Effector CD8-positive, alpha-beta T cell (primary cell): ENCODE results near the gene DACT2.
"Not testable (repeated sequence)": the region's sequence is repeated elsewhere in the genome, so short reads cannot be mapped to it uniquely, and the experiment has no call there.

Experiments
- DNase-seq: peaks from one replicate; lab custom pipeline; 2025; lab: John Stamatoyannopoulos, UW

DACT2 gene

DNA sequence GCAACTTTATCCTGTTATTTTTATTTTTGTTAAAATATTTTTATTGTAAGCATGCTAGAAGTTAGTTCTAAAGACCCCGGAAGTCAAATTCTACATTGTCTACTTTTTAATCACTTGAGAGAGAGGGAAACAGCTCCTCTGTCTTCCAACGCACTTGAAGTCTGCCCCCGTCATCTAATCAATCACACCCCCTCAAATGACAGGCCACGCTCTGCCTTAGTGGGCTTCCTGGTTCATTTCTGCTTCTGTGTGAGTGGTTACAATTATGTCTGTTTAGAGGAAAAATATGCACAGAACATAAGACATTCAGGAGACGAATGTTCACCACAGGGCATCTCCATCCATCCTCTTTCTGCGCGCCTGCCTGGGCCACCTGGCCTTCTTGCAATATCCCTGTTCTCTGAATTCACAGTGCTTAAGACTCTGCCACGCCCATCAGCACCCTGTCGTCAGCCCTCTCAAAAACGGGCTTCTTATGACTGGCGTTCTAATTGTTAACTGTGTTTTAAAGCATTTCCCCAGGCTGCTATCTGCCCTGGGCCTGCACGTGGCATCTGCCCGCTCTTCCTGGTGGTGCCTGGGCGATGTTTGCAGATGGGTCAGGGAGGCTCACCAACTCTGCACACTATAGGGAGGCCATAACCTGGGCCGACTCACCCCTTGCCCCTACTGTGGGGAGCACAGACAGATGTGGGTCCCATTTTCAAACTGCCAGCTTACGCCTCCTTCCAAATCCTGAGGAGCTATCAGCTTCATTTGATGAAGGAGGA is 15.4 kb downstream of the DACT2 start:
- DNase-seq: no peak

DNA sequence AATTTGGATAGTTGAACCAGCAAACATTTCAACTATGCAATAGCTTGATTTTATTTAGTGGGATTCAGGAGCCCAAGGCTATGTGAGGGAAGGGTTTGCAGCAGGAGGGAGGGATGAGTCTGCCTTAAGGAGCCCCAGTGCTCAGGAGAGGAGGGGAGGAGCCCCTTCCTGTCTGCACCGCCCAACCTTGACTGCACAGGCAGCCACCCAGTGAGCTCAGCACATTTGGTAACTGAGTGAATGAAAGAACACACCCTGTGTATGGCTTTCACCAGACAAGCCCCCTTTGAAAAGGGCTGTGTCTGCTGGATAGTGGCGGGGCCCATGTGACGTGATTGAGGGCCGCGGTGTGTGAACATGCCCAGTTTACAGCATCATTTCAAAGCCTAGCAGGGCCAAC is 17.0 kb downstream of the DACT2 start:
- DNase-seq: no peak

DNA sequence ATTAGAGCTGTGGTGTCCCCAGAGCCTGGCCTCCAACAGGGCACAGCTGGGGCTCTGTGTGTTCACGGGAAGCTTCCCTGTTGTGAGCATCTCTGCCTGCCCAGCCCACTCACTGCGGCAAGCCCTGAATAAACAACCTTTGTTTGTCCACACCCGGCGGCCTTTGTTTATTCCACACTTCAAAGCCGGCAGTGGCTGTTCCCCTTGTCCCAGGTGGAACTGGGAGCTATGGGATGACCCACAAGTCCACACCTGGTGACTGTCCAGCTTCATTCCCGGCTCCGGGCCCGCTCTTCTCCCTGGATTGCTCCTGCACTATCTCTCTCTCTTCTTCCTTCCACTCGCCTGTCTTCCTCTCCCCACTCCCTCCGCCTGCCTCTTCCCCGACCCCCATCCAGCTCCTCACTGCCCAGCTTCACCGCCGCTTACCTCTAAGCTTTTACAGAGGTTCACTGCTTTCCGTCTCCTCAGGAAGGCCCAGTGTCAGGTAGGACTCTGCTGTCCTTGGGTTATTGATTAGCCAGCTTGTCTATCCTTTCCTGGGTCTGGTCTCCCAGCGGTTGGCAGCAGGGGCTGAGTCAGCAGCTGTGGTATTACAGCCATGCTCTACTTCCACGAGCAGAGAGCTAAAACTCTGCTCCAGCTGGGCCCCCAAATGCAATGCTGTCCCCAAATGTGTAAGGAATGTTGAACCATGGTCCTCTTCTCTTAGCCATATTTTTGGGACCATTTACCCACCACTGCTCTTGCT is 17.8 kb downstream of the DACT2 start:
- DNase-seq: no peak

DNA sequence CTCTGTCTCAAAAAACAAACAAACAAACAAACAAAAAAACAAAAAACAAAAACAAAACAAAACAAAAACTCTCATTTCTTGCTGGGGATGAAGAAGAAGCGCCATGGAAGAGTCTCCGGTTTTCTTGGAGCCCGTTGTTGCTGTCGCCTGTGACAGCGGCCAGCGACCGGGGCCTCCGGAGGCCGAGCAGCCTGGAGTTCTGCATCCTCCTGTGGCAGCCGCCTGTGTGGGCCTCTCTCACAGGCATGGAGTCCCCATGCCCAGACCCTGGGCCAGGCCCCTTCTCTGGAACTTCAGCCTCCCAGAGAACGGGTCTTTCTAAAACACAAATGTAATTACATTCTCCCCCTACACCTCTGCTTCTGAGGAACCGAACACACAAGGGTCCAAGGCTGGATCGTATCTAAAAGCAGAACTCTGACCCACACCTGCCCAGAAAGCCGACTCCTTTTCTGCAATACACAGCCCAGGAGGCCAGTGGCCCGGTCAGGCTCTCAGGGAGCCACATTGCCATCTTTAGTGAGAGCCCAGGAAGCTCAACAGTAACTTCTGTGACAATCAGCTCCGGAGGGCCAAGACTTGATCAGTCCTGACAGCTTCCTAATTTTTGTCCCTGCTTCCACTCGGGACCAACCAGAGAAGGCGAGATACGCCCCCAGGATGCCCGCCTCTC is 18.5 kb downstream of the DACT2 start:
- no peak for DNase-seq

DNA sequence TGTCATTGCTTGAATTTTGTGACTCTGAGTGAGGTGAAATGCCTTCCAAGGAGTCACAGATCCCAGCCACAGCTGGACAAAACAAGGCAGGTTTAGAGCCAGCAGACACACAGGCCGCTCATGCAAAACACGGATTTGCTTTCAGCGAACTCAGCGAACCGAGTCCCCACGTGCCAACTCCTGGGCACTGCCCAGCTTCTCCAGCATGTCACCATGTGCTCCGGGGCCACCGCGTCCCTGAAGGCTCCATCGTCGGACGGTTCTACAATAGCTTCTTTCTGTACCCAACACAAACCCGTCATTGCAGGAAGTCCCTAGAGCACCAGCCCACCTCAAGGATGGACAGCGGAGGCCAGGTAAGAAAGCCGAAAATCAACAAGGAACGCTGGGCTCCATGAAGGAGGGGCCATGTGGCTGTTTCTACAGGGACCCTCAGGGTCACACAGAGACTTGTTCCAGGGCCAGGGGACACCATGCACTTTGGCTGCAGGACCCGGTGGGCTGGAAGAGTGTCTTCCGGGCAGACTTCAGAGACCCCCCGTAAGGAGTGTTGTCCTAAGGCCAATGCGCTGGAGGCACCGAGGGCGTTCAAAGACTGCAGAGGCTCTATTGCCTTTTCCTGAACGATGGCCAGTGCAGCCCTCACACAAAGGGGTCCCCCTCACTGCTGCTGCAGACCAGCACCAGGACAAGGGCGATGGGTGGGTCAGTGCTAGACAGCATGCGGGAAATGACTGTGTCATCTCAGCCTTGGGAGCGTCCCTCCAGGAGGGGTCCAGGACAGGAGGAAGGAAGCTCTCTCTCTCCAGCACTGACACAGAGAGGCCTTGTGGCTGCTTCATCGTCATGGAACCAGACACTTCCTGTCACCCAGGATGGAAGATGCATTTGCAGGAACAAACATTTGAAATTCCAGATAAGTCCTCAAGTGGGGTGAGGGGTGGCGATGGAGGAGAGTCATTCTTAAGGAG is 19.8 kb downstream of the DACT2 start:
- DNase-seq: no peak

DNA sequence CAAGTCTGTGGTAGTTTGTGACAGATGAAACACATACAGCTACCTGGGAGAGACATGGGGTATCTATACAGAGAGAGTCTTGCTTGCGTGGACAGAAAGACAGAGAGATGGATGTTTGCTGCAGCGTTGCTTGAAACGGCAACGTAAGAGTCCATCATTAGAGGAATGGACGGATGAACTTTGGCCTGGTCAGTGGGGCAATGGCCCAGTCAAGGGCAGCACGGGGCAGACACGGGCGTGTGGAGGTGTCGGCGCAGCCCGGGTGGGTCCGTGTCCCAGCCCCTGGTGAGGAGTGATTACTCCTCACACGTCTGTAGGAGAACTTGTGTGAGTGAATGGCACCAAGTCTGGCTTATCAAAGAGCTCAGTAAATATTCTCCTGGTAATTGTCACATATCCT is 21.9 kb downstream of the DACT2 start:
- DNase-seq: no peak

DNA sequence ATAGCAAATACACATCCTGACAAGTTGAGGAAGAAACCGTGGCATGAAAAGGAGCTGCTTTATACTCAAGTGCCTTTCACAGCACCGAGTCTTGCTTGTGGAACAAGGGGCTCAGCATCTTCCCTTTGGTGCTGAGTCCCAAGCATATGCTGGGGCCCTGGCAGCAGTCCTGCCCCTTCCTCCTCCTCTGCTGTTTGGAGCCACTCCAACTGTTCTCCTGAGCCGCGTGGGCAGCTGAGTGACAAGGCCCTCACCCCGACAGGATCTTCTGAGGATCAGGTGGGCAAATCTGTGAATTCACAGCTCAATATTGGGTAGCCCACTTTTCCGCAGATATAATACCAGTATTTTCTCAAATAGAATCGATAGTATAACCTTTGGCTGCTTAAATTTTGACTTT is 24.7 kb downstream of the DACT2 start:
- DNase-seq: no peak

DNA sequence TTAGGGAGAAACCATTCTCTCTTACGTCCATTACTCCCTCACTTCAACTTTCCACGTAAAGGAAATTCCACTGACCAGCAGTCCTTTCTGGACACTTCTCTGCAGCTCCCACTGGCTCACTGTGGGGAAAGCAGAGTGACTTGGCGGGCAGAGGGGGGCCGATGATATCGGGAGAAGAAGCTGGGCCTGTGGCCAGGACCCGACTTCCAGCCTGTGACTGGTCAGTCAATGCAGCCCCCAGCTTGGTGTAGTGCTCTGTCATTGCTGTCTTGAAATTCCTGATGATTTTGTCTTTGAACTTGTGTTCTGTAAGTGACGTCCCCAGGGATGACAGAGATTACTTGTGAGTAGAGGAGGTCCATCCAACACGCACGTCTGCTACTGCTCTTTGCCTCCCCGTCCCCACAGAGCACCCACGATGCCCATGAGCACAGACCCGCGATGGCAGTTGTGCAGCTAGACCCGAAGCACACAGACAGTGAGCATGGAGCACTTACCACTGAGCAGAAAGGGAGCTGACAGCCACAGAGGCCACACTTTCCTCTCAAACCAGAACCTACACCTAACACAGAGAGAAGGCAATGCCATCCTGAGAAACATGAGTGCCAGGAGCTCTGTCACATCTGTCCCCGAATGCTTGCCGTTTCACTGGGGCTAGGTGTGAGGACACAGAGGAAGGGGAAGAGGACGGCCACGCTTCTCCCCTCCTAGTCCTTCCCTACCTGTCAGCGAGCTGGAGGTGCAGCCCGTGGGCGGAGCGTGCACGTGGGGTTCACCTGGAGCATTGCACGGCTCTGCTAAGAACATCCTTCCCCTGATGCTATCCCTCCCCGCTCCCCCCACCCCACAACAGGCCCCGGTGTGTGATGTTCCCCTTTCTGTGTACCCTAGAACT is 25.7 kb downstream of the DACT2 start:
- DNase-seq: no peak

DNA sequence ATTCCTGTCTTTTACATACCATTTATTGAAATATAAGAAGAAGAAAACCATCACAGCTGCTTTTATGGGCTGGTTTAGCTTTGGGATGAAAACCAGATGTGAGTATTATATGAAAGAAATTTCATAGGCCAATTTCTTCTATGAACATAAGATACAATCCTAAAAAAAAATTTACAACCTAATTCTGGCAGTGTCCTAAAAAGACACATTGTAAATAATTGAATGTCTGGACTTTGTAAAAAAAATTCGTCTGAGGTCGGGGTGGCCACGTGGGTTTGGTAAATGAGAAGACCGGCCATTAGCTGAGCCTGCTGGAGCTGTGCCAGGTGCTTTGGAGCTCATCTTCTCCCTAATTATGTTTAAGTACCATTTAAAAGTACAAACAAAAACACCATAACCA is 26.8 kb downstream of the DACT2 start:
- no peak for DNase-seq

DNA sequence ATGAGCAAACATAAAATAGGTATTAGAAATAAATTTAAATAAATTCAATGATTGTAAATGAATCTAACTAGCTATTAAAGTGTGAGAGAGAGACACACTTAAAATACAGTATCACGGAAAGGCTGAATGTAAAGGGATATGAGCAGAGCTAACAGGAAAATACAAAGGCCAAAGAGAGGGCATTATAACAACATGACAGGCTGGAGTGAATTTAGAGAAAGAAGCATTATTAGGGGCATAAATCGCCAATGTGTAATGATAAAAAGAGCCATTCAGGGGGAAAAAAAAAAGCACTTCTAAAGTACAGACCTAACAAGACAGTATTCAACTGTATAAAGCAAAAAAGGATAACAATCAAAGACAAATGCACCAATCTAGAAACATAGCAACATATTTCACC is 28.1 kb downstream of the DACT2 start:
- no peak for DNase-seq

DNA sequence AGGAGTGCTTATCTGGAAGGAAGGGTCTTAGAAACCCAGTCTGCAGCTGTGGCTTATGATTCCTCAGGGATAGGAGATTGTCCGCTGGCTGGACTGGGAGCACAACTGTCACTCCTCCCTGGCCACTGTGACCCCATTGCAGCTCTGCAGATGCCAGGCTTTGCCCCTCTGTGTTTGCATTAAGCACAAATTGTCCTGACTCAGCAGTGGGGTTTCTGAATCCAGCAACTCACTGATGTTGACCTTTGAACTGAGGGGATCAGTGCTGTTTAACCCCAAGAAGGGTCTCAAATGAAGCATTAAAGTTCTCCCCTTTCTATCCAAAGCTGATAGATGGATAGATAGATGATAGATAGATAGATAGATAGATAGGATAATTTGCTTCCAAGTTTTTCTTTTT is 29.5 kb downstream of the DACT2 start:
- no peak for DNase-seq

DNA sequence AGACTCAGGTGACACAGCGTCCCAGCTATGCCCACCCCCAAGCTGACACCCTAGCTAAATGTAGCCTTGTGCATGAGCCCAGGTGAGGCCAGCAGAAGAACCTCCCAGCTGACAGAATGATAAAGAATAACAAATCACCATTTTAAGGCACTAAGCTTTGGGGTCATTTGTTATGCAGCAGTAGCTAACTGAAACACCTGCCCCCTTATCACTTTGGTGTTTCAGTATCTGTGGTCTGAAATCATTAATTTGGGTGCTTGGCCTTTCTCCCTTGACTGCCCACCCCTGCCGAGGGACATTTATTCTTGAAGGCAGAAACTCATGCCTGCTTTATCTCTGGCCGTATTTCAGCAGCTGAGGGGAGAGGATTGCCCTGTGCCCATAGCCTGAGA is 30.0 kb downstream of the DACT2 start:
- no peak for DNase-seq

DNA sequence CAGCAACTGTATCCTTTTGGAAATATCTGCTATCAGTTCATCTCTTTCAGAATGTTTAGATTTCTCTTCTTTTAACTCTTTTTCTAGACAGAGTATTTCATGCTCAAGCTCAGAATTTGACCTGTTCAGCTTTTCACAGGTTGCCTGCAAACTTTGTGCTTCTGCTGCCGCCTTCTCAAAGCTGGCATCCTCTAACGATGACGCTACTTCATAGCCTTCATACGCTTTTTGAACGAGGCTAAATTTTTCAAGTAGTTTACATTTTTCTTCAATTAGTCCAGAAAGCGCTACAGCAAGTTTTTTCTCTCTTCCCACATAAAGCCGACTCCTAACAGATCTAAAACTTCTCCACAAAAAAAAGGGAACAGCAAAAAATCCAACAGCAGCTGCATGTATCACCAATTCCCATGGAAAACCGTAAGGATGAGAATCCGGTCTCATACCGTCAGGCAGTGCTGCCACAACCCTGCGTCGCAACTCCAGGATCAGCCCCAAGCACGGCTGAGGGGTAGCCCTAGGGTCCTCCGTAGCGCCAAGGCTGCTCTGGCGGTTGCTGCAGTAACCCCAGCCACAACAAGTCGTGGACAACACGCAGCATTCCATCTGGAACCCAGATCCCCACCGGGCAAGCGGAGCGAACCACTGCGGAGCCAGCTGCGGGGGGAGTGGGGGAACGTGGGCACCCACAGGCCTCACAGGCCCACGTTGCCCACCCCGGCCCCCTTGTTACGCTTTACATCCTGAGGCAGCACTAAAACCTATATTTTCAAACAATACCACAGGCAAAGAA is 30.6 kb downstream of the DACT2 start:
- DNase-seq: no peak

DNA sequence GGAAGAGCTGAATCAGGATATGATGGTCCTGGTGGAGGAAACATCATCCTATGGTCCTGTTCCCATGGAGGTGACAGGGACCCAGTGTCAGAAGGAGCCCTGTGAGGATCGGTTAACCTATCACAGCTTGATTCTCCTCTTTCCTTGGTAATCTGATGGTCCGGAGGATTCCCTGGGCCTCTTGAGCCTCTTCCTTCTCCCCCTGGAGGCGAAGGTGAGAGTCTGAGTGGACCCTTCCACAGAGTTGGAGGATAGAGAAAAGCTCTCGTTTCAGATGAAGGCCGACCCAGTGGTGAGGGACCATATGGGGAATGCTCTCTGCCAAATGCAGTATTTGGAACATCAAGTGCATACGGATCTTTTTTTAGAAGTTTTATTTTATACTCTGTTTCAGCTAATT is 32.1 kb downstream of the DACT2 start:
- DNase-seq: not testable (repeated sequence)

DNA sequence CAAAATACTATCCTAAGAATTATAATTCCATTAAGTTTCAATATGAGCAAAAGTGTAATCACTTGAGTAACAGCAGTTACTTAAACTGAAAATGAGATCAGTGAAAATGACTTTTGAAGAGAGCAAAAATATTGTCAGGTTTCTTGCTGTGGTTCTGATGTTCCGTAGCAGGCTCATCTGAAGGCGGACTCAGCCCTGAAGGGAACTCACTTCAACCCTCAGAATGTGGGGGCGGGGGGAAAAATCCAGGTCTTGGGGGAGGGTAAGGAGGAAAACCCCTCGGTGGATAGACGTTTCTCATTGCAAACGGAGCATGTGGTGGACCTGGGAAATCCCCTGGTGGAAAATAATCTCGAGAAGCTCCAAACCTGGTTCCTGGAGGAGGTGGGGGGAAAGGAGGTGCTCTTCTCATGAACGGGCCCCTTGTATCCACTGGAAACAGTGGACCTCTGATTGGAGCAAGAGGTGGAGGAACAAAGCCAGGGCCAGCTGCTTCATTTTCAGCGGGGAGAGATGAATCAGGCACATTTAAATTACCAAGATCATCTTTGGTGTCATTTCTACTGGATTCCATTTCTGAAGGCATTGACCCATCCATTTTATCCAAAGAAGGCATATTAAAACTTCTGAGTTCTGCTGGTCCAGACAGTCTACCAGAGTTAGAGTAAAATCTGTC is 32.7 kb downstream of the DACT2 start:
- DNase-seq: not testable (repeated sequence)

DNA sequence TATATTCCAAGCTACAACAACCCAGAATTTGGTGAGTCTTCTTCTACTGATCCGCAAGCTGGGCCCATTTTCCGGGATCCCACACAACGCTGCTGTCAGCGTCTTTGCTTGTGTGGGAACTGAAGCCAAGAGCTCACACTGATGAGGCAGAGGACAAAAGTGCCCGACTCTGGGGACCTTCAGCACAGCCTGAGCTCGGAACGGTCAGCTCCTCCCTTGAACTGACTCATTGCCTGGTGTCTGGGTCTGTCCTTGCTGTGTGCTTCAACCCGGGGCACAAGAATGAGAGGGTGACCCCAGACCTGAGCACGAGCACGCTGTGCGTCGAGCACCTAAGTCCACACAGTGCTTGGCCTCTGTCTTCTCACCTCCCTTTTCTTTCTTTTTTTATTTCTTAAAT is 33.5 kb downstream of the DACT2 start:
- DNase-seq: no peak

DNA sequence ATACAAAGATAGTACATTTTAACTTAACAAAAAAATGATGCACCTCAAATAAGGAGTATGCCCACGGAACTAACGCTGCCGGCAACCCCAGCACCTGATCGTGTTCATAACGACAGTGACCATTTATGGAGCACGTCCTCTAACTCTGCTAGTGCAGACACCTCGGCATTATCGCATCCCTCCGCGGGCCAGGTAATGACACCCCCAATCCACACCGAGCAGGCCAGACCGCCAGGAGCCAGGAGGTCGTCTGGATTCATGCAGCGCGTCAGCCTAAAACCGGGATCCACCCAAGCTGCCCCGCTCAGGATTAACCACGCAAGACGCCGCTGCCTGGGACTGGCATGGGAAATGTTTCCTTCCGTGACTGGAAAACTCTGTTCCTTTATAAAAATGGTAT is 34.1 kb downstream of the DACT2 start:
- DNase-seq: no peak

DNA sequence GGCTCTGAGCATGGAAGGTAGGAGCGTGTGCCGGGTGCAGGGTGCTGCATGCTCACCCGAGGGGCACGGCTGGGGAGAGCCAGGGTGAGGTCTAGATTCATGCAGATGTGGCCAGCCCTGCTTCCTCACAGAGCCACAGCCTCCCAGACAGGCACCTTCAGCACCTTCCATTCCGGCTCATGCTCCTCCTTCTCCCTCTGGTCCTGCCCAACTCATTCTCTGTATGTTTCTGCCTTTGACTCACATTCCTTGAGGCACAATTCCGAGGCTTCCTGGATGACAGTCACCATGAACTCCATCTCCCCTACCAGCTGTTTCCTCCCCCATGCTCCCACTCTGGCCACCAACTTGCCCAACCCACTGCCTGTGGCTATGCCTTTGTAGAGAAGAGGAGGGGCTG is 35.4 kb downstream of the DACT2 start:
- no peak for DNase-seq

DNA sequence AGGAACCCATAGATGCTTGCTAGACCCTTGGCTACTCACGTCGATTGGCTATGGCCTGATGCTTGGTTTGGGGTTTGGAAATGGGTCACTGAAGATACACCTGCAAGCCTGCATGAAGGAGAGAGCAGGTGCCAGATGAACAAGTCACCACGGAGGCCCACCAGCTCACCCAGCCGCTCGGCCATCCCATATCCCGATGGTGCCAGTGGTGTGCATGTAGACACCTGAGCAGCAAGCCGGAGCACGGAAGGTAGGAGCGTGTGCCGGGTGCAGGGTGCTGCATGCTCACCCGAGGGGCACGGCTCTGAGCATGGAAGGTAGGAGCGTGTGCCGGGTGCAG is 35.9 kb downstream of the DACT2 start:
- no peak for DNase-seq
